ENCODE measurements around the gene CELF4.

CELF4 gene

GRCh38 chr18:37577051-37577611 lies 11.5 kb upstream of the CELF4 start:
- TF ChIP-seq REST (IDR thresholded peaks at IDR 0.05; ENCODE audit: insufficient replicate concordance, low read depth) (no peak), GABPA (IDR thresholded peaks at IDR 0.05; ENCODE audit: low read depth) (no peak), CTCF (IDR thresholded peaks at IDR 0.05; ENCODE audit: insufficient read depth, low read length) (no peak), SPI1 (IDR thresholded peaks at IDR 0.05; ENCODE audit: borderline replicate concordance, low read depth) (no peak), POLR2AphosphoS5 (IDR thresholded peaks at IDR 0.05; ENCODE audit: low read depth) (no peak)
- Histone ChIP-seq H3K27me3 (ENCODE audit: insufficient read depth, poor library complexity, severe bottlenecking) (peaks cover 8% of the 10 kb centered on the region), H3K4me3 (replicated peaks; ENCODE audit: insufficient read depth, low read length) (no peak overlapping the region), H3K27ac (replicated peaks) (no peak overlapping the region)
- DNase-seq (ENCODE audit: low read depth in 1 of 2, low spot score in 1 of 2), result no peak

GRCh38 chr18:37575646-37576045 lies 10.0 kb upstream of the CELF4 start:
- Histone ChIP-seq H3K27ac (replicated peaks) (no peak overlapping the region), H3K27me3 (ENCODE audit: insufficient read depth, poor library complexity, severe bottlenecking) (peaks cover 11% of the 10 kb centered on the region), H3K4me3 (replicated peaks; ENCODE audit: insufficient read depth, low read length) (no peak overlapping the region)
- TF ChIP-seq CTCF (IDR thresholded peaks at IDR 0.05; ENCODE audit: insufficient read depth, low read length), result no peak
- TF ChIP-seq SPI1 (IDR thresholded peaks at IDR 0.05; ENCODE audit: borderline replicate concordance, low read depth), result no peak
- no peak for DNase-seq (ENCODE audit: low read depth in 1 of 2, low spot score in 1 of 2)

- DNase-seq (ENCODE audit: low read depth in 1 of 2, low spot score in 1 of 2), result no peak
- H3K4me3 ChIP-seq (replicated peaks; ENCODE audit: insufficient read depth, low read length), result no peak overlapping the region
- H3K27ac ChIP-seq (replicated peaks), result no peak overlapping the region
- peaks cover 17% of the 10 kb centered on the region for H3K27me3 ChIP-seq (ENCODE audit: insufficient read depth, poor library complexity, severe bottlenecking)
- TF ChIP-seq GABPA (IDR thresholded peaks at IDR 0.05; ENCODE audit: low read depth), result no peak
- no peak for TF ChIP-seq REST (IDR thresholded peaks at IDR 0.05; ENCODE audit: insufficient replicate concordance, low read depth)
- no peak for TF ChIP-seq SPI1 (IDR thresholded peaks at IDR 0.05; ENCODE audit: borderline replicate concordance, low read depth)
- TF ChIP-seq POLR2AphosphoS5 (IDR thresholded peaks at IDR 0.05; ENCODE audit: low read depth), result no peak
- no peak for TF ChIP-seq CTCF (IDR thresholded peaks at IDR 0.05; ENCODE audit: insufficient read depth, low read length)
Observed at GRCh38 chr18:37574113-37574512, 8.5 kb upstream of the CELF4 start.

- Histone ChIP-seq H3K4me3 (replicated peaks; ENCODE audit: insufficient read depth, low read length) (no peak overlapping the region), H3K27ac (replicated peaks) (no peak overlapping the region), H3K27me3 (ENCODE audit: insufficient read depth, poor library complexity, severe bottlenecking) (peaks cover 25% of the 10 kb centered on the region)
- no peak for DNase-seq (ENCODE audit: low read depth in 1 of 2, low spot score in 1 of 2)
- TF ChIP-seq CTCF (IDR thresholded peaks at IDR 0.05; ENCODE audit: insufficient read depth, low read length) (no peak), GABPA (IDR thresholded peaks at IDR 0.05; ENCODE audit: low read depth) (no peak), SPI1 (IDR thresholded peaks at IDR 0.05; ENCODE audit: borderline replicate concordance, low read depth) (no peak), POLR2AphosphoS5 (IDR thresholded peaks at IDR 0.05; ENCODE audit: low read depth) (no peak), REST (IDR thresholded peaks at IDR 0.05; ENCODE audit: insufficient replicate concordance, low read depth) (no peak)
Observed at GRCh38 chr18:37572736-37573135, 7.1 kb upstream of the CELF4 start.
